HEK293 (cell line): ENCODE measurements around the gene ACADVL.
A peak's percentile ranks its signal among the peaks of the same experiment; 100 is the strongest.

Experiments
- CTCF ChIA-PET: fragments of 350-600 bp; formaldehyde crosslinking; extraction: SDS; loops from one replicate; lab custom pipeline; 2021; ENCODE audit warnings: antibody characterized with exemption; lab: Yijun Ruan, JAX
- POLR2A ChIA-PET: fragments of 300-600 bp; formaldehyde crosslinking; extraction: SDS; loops from one replicate; lab custom pipeline; 2020; ENCODE audit warnings: antibody characterized with exemption, inconsistent platforms; lab: Yijun Ruan, JAX
- H3K27ac ChIP-seq: fragments of 200-500 bp; sonication (Bioruptor generic); 2 replicates; pipeline ENCODE4 v1.5.1; 2014; ENCODE audit warnings: low read depth, low read length, control low read depth, inconsistent platforms; ENCODE audit errors: extremely low read depth
- H3K36me3 ChIP-seq, 2 experiments: fragments of 200-500 bp in 1 of 2; sonication (Bioruptor generic) in 1 of 2; 1 replicate in 1 of 2; 2 replicates in 1 of 2; pipeline ENCODE4 v1.5.1; 2014 to 2017; ENCODE audit warnings: inconsistent platforms in 2 of 2, low read length in 2 of 2; ENCODE audit not compliant: control insufficient read depth in 2 of 2, insufficient read depth in 1 of 2
- H3K4me1 ChIP-seq: fragments of 200-500 bp; sonication (Bioruptor generic); 2 replicates; pipeline ENCODE4 v1.5.1; 2014; ENCODE audit warnings: mild to moderate bottlenecking, low read length, inconsistent platforms; ENCODE audit not compliant: control insufficient read depth, insufficient read depth
- H3K4me3 ChIP-seq: 2 replicates; pipeline ENCODE4 v1.5.1; 2011; ENCODE audit warnings: low read depth, mild to moderate bottlenecking, control low read depth, low read length, moderate library complexity
- H3K9me3 ChIP-seq: fragments of 200-500 bp; sonication (Bioruptor generic); 2 replicates; pipeline ENCODE4 v1.5.1; 2014; ENCODE audit warnings: low read depth, low read length, inconsistent platforms; ENCODE audit not compliant: control insufficient read depth, insufficient read depth
- GLI2 ChIP-seq: fragments of 450-650 bp; formaldehyde crosslinking; IDR thresholded peaks from 2 replicates; pipeline ENCODE4; 2017; ENCODE audit warnings: missing biosample characterization, missing genetic modification characterization, low read depth, borderline replicate concordance
- GLI4 ChIP-seq: fragments of 450-650 bp; formaldehyde crosslinking; IDR thresholded peaks from 2 replicates; pipeline ENCODE4 v1.5.1; 2016; ENCODE audit warnings: missing biosample characterization, missing genetic modification characterization
- GLIS1 ChIP-seq: fragments of 450-650 bp; formaldehyde crosslinking; IDR thresholded peaks from 2 replicates; pipeline ENCODE4 v1.5.1; 2016; ENCODE audit warnings: missing biosample characterization, missing genetic modification characterization
- GLIS2 ChIP-seq: fragments of 450-650 bp; formaldehyde crosslinking; IDR thresholded peaks from 2 replicates; pipeline ENCODE4 v1.5.1; 2016; ENCODE audit warnings: missing biosample characterization, missing genetic modification characterization
- PRDM1 ChIP-seq: fragments of 450-650 bp; formaldehyde crosslinking; IDR thresholded peaks from 2 replicates; pipeline ENCODE4; 2016; ENCODE audit warnings: missing biosample characterization, missing genetic modification characterization
- REPIN1 ChIP-seq: fragments of 450-650 bp; formaldehyde crosslinking; IDR thresholded peaks from 2 replicates; pipeline ENCODE4 v1.5.1; 2017; ENCODE audit warnings: missing biosample characterization, missing genetic modification characterization, low read depth
- TRIM28 ChIP-seq: IDR thresholded peaks from 2 replicates; pipeline ENCODE4 v1.6.1; 2011; ENCODE audit warnings: low read length, control low read depth, borderline replicate concordance
- ZBTB8A ChIP-seq: fragments of 450-650 bp; formaldehyde crosslinking; IDR thresholded peaks from 2 replicates; pipeline ENCODE4 v1.5.1; 2016; ENCODE audit warnings: missing biosample characterization, missing genetic modification characterization
- ZNF138 ChIP-seq: fragments of 450-650 bp; formaldehyde crosslinking; IDR thresholded peaks from 2 replicates; pipeline ENCODE4 v1.5.1; 2016; ENCODE audit warnings: missing biosample characterization, missing genetic modification characterization, borderline replicate concordance
- ZNF2 ChIP-seq: fragments of 450-650 bp; formaldehyde crosslinking; IDR thresholded peaks from 2 replicates; pipeline ENCODE4 v1.5.1; 2016; ENCODE audit warnings: missing biosample characterization, missing genetic modification characterization
- ZNF274 ChIP-seq, 2 experiments: fragments of 200-500 bp in 1 of 2; fragments of 450-650 bp in 1 of 2; sonication (Bioruptor generic) in 1 of 2; formaldehyde crosslinking in 1 of 2; IDR thresholded peaks; 2 replicates each; pipeline versions ENCODE4 v1.5.1 to v1.6.1; 2014 to 2016; ENCODE audit warnings: borderline replicate concordance in 1 of 2, inconsistent platforms in 1 of 2, low read length in 1 of 2, missing biosample characterization in 1 of 2, missing genetic modification characterization in 1 of 2
- ZNF404 ChIP-seq: fragments of 450-650 bp; formaldehyde crosslinking; IDR thresholded peaks from 2 replicates; pipeline ENCODE4 v1.5.1; 2017; ENCODE audit warnings: missing biosample characterization, missing genetic modification characterization
- ZNF433 ChIP-seq: fragments of 450-650 bp; formaldehyde crosslinking; IDR thresholded peaks from 2 replicates; pipeline ENCODE4 v1.5.1; 2016; ENCODE audit warnings: missing biosample characterization, missing genetic modification characterization, low read depth
- ZNF48 ChIP-seq: fragments of 450-650 bp; formaldehyde crosslinking; IDR thresholded peaks from 2 replicates; pipeline ENCODE4 v1.5.1; 2016; ENCODE audit warnings: missing biosample characterization, missing genetic modification characterization
- ZNF596 ChIP-seq: fragments of 450-650 bp; IDR thresholded peaks from 2 replicates; pipeline ENCODE4 v1.5.0; 2018; ENCODE audit warnings: missing biosample characterization, mild to moderate bottlenecking, missing genetic modification characterization, moderate library complexity
- ZNF600 ChIP-seq: fragments of 450-650 bp; formaldehyde crosslinking; IDR thresholded peaks from 2 replicates; pipeline ENCODE4 v1.5.1; 2016; ENCODE audit warnings: missing biosample characterization, missing genetic modification characterization
- ZNF660 ChIP-seq: fragments of 450-650 bp; IDR thresholded peaks from 2 replicates; pipeline ENCODE4 v1.5.1; 2018; ENCODE audit warnings: missing biosample characterization, mild to moderate bottlenecking, missing genetic modification characterization
- ZNF76 ChIP-seq: fragments of 450-650 bp; formaldehyde crosslinking; IDR thresholded peaks from 2 replicates; pipeline ENCODE4; 2016; ENCODE audit warnings: low read depth, missing biosample characterization, missing genetic modification characterization, borderline replicate concordance
- ZSCAN5A ChIP-seq: fragments of 450-650 bp; formaldehyde crosslinking; IDR thresholded peaks from 2 replicates; pipeline ENCODE4 v1.5.1; 2016; ENCODE audit warnings: missing biosample characterization, missing genetic modification characterization
- TF ChIP-seq, protein P1 (sequence below): fragments of 450-650 bp; formaldehyde crosslinking; IDR thresholded peaks from 2 replicates; pipeline ENCODE4 v1.5.1; 2016; ENCODE audit warnings: missing biosample characterization, missing genetic modification characterization

ACADVL gene

GRCh38 chr17:7225711-7226331, 6.1 kb downstream of the ACADVL start:
- peak; percentile 91 for TF ChIP-seq GLIS2 (tag by site-specific recombination)
- TF ChIP-seq ZSCAN5A (tag by site-specific recombination): no peak
- TF ChIP-seq GLI2 (tag by site-specific recombination): no peak
- no peak for TF ChIP-seq ZBTB8A (tag by site-specific recombination)
- ChIA-PET CTCF (interaction anchor here (0.6 to 0.7 kb wide), 2 partner anchors 12 to 177 kb away, joined by 3 to 8 read pairs; no protein-coding TSS in a partner anchor), POLR2A (interaction anchor here (0.6 to 9.8 kb wide), 2 partner anchors 11 to 93 kb away, joined by 5 to 284 read pairs; partner anchors contain the start of genes DVL2, GABARAP and PHF23)
- no peak overlapping the region for H3K27ac ChIP-seq
- H3K4me3 ChIP-seq: no peak overlapping the region
- peaks cover 26 to 99% of the 10 kb centered on the region in 2 experiments for H3K36me3 ChIP-seq
- H3K4me1 ChIP-seq: no peaks in the 10 kb centered on the region
- no peaks in the 10 kb centered on the region for H3K9me3 ChIP-seq

DNA sequence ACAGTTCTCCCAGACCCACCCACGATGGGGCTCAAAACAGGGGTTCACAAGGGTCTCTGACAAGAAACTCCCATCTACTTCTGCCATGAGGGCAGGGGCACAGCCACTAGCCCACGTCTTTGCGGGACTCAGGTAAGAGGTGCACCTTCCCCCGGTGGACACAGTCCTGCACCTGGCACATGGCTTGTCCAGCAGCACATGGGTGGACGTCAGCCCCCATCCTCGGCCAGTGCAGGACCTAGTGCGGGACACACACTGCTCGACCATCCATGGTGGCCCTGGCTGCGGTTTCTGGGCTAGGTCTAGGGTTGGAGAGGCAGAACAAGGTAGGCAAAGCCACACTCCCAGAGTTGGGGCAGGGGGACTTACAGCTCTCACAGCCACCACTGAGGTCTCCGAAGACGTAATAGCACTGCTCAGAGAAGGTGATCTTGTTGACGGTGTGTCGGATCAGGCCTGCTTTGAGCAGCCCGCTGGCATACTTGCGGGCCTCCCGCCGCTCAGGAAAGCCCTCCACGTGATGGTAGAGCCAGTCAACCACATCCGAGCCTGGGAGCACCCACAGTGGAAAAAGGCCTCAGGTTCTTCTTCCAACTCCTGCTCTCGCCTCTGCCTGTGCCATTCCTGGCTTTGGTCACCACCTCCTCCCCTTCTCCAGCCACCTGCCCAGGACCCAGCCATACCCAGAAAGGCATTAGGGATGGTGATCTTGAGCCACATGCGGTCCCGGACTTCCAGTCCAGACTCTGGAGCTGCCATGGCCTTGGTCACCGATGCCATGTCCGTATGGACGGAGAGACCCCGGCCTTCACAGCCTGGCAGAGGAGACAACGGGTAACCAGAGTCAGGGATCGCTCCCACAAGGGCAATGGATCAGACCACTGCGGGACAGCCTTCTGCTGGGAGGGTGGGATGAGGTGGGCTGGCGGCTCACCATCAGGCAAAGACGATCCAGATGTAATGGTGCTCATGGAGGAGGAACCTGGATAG, 7.3 kb downstream of the ACADVL start:
- H3K4me3 ChIP-seq: no peak overlapping the region
- no peak overlapping the region for H3K27ac ChIP-seq
- POLR2A ChIA-PET: interaction anchor here (9.8 kb wide), 1 partner anchor 9 kb away, joined by 284 read pairs; the partner anchor contains the start of genes DVL2, GABARAP and PHF23
- CTCF ChIA-PET: no interaction called here
- H3K36me3 ChIP-seq: peaks cover 26 to 91% of the 10 kb centered on the region in 2 experiments
- no peaks in the 10 kb centered on the region for H3K4me1 ChIP-seq
- TF ChIP-seq ZNF660 (no peak), ZNF600 (tag by site-specific recombination) (peak; percentile 80; the same call in 1 of the 2 replicates), ZNF433 (tag by site-specific recombination) (no peak), ZNF138 (tag by site-specific recombination) (no peak)
- no peaks in the 10 kb centered on the region for H3K9me3 ChIP-seq

- TF ChIP-seq ZNF2: no peak
- no peak for TF ChIP-seq ZNF274 (IDR thresholded peaks at IDR 0.05; ENCODE audit: low read length)
- TF ChIP-seq ZNF274 (tag by site-specific recombination; IDR thresholded peaks at IDR 0.05; ENCODE audit: borderline replicate concordance): no peak
- TF ChIP-seq GLI4: no peak
- TF ChIP-seq GLIS1 (tag by site-specific recombination): no peak
- no peak for TF ChIP-seq ZNF404 (tag by site-specific recombination)
- TF ChIP-seq PRDM1 (tag by site-specific recombination): no peak
- TF ChIP-seq, protein P1, sequence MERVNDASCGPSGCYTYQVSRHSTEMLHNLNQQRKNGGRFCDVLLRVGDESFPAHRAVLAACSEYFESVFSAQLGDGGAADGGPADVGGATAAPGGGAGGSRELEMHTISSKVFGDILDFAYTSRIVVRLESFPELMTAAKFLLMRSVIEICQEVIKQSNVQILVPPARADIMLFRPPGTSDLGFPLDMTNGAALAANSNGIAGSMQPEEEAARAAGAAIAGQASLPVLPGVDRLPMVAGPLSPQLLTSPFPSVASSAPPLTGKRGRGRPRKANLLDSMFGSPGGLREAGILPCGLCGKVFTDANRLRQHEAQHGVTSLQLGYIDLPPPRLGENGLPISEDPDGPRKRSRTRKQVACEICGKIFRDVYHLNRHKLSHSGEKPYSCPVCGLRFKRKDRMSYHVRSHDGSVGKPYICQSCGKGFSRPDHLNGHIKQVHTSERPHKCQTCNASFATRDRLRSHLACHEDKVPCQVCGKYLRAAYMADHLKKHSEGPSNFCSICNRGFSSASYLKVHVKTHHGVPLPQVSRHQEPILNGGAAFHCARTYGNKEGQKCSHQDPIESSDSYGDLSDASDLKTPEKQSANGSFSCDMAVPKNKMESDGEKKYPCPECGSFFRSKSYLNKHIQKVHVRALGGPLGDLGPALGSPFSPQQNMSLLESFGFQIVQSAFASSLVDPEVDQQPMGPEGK (tag by site-specific recombination): no peak
- TF ChIP-seq ZNF48 (tag by site-specific recombination): no peak
- TF ChIP-seq ZNF596: no peak
- TF ChIP-seq REPIN1 (tag by site-specific recombination): no peak
- TF ChIP-seq ZNF76 (tag by site-specific recombination): no peak
- no peak for TF ChIP-seq TRIM28
- TF ChIP-seq, all 188 proteins: peak for 0
- Histone ChIP-seq H3K27ac (no peak overlapping the region), H3K9me3 (no peaks in the 10 kb centered on the region), H3K36me3 (peaks cover 18 to 76% of the 10 kb centered on the region in 2 experiments), H3K4me3 (no peak overlapping the region), H3K4me1 (no peaks in the 10 kb centered on the region)
- ChIA-PET POLR2A (no interaction called here), CTCF (no interaction called here)
Measured at GRCh38 chr17:7228920-7229319, 9.2 kb downstream of the ACADVL start.
